ENCODE results near the gene SREBF2.

- TF ChIP-seq HDAC2 (IDR thresholded peaks at IDR 0.05) (no peak), EZH2 (IDR thresholded peaks at IDR 0.05; ENCODE audit: borderline replicate concordance, low read depth, low read length) (no peak), REST (IDR thresholded peaks at IDR 0.05; ENCODE audit: borderline replicate concordance) (no peak), REST (CRISPR knock-in tag; IDR thresholded peaks at IDR 0.05; ENCODE audit: low read depth) (no peak), ZNF511 (CRISPR knock-in tag; IDR thresholded peaks at IDR 0.05) (no peak), MNT (conservative IDR thresholded peaks at IDR 0.05) (no peak), GABPA (tag; conservative IDR thresholded peaks at IDR 0.05; ENCODE audit: low read depth) (no peak), ATF2 (CRISPR knock-in tag; IDR thresholded peaks at IDR 0.05) (no peak), E2F6 (IDR thresholded peaks at IDR 0.05; ENCODE audit: borderline replicate concordance in 1 of 2, extremely low read depth in 1 of 2, insufficient read depth in 1 of 2, insufficient read length in 1 of 2, low read depth in 1 of 2, low read length in 1 of 2, poor library complexity in 1 of 2, severe bottlenecking in 1 of 2) (no peak), NR1H2 (CRISPR knock-in tag; IDR thresholded peaks at IDR 0.05) (no peak)
- TF ChIP-seq, protein P1, sequence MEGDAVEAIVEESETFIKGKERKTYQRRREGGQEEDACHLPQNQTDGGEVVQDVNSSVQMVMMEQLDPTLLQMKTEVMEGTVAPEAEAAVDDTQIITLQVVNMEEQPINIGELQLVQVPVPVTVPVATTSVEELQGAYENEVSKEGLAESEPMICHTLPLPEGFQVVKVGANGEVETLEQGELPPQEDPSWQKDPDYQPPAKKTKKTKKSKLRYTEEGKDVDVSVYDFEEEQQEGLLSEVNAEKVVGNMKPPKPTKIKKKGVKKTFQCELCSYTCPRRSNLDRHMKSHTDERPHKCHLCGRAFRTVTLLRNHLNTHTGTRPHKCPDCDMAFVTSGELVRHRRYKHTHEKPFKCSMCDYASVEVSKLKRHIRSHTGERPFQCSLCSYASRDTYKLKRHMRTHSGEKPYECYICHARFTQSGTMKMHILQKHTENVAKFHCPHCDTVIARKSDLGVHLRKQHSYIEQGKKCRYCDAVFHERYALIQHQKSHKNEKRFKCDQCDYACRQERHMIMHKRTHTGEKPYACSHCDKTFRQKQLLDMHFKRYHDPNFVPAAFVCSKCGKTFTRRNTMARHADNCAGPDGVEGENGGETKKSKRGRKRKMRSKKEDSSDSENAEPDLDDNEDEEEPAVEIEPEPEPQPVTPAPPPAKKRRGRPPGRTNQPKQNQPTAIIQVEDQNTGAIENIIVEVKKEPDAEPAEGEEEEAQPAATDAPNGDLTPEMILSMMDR (IDR thresholded peaks at IDR 0.05 in 2 of 3, conservative IDR thresholded peaks at IDR 0.05 in 1 of 3; ENCODE audit: insufficient read depth in 2 of 3, low read depth in 1 of 3, low read length in 3 of 3): no peak
These were observed 14.3 kb upstream of the SREBF2 start for GRCh38 chr22:41818596-41818995.
